Esophagus squamous epithelium (tissue), 4 donors: ENCODE measurements around the gene ADAMTSL3.
"Not testable (repeated sequence)": the region's sequence is repeated elsewhere in the genome, so short reads cannot be mapped to it uniquely, and the experiment has no call there.

Experiments used
- POLR2A ChIP-seq, 4 donors: fragments of 450-650 bp; IDR thresholded peaks; one replicate each; pipeline ENCODE4 v1.6.1; 2017; ENCODE audit warnings: antibody characterized with exemption in 4 of 4, mild to moderate bottlenecking in 4 of 4, moderate library complexity in 3 of 4
- TF ChIP-seq, protein P1 (sequence below), 6 experiments: fragments of 450-650 bp in 4 of 6; fragments of 200-600 bp in 2 of 6; sonication (generic) in 2 of 6; IDR thresholded peaks; one replicate each; pipeline ENCODE4 v1.5.1; 2016 to 2019; ENCODE audit warnings: antibody characterized with exemption in 6 of 6, mild to moderate bottlenecking in 4 of 6, moderate library complexity in 4 of 6

DNA sequence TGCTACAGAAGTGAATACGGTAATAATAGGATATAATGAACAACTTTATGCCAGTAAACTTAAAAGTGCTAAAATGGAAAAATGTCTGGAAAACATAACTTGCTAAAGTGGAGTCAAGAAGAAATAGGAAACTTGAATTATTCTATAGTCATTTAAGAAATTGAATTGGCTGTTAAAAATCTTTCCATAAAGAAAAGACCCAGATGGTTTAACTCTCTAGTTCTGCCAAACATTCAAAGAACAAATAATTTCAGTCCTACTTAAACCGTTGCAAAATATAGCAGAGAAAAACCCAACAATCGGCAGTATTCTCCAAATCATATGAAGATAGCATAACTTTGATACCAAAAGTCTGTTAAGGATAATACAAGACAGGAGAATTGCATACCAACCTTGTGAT is 432.1 kb downstream of the ADAMTSL3 start:
- TF ChIP-seq POLR2A (IDR thresholded peaks at IDR 0.05), result not testable (repeated sequence)
- TF ChIP-seq, protein P1, sequence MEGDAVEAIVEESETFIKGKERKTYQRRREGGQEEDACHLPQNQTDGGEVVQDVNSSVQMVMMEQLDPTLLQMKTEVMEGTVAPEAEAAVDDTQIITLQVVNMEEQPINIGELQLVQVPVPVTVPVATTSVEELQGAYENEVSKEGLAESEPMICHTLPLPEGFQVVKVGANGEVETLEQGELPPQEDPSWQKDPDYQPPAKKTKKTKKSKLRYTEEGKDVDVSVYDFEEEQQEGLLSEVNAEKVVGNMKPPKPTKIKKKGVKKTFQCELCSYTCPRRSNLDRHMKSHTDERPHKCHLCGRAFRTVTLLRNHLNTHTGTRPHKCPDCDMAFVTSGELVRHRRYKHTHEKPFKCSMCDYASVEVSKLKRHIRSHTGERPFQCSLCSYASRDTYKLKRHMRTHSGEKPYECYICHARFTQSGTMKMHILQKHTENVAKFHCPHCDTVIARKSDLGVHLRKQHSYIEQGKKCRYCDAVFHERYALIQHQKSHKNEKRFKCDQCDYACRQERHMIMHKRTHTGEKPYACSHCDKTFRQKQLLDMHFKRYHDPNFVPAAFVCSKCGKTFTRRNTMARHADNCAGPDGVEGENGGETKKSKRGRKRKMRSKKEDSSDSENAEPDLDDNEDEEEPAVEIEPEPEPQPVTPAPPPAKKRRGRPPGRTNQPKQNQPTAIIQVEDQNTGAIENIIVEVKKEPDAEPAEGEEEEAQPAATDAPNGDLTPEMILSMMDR (IDR thresholded peaks at IDR 0.05), result not testable (repeated sequence)
